GM12801 (cell line): ENCODE results near the gene NPAS3.

ENCODE experiments used
- CTCF ChIP-seq: IDR thresholded peaks from one replicate; pipeline ENCODE4 v1.5.1; 2011; ENCODE audit warnings: control low read depth; ENCODE audit not compliant: insufficient read length; ENCODE audit errors: extremely low read depth

Gene NPAS3

GRCh38 chr14:33413381-33413780 is 474.7 kb downstream of the NPAS3 start:
- TF ChIP-seq CTCF = no peak

DNA sequence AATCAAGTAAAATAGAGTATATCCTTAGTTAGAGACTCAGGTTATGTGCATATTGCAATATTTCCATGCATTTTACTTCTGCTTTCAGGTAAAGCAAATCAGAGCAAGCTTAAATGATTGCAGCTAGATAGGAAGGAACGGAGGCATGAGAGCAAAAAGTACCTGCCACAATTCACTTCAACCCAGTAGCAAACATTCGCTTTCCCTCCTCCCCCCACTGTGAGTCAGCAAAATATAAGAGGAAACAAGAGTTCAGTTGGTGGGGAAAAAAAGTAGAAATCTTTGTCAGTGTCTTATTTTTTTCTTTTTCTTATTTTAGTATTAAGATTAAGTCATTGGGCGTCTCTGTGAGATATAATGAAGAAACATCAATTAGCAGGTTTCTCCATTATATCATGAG is 475.4 kb downstream of the NPAS3 start:
- no peak for TF ChIP-seq CTCF

DNA sequence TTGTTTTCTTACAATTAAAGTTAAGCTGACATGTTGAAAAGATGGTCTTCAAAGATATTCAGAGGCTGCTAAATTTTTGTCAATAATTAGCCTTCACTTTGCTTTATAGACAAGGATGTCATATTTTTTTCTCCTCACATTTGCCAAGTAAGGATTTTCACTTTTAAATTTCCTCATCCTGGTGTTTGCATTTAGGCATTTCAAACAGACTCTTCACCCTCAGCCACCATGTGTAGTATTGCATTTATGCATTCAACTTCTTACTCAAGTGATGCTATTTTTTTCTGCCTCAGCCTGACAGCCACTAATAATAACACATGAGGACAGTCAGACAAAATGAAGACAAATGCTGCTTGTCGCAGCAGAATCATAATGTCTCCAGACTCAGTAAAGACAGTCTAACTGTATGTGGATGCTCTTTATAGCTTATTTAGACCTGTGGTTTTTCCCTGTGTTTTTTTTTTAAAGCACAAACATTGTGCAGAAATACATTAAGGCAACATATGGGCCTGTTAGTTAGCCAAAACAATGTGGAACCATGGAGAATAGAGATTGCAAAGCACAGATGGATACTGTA is 481.5 kb downstream of the NPAS3 start:
- TF ChIP-seq CTCF = no peak

GRCh38 chr14:33430414-33431035 is 491.8 kb downstream of the NPAS3 start:
- no peak for TF ChIP-seq CTCF

GRCh38 chr14:33432407-33433023 is 493.8 kb downstream of the NPAS3 start:
- TF ChIP-seq CTCF = no peak

- no peak for TF ChIP-seq CTCF
These were observed 494.7 kb downstream of the NPAS3 start for GRCh38 chr14:33433396-33433795.

DNA sequence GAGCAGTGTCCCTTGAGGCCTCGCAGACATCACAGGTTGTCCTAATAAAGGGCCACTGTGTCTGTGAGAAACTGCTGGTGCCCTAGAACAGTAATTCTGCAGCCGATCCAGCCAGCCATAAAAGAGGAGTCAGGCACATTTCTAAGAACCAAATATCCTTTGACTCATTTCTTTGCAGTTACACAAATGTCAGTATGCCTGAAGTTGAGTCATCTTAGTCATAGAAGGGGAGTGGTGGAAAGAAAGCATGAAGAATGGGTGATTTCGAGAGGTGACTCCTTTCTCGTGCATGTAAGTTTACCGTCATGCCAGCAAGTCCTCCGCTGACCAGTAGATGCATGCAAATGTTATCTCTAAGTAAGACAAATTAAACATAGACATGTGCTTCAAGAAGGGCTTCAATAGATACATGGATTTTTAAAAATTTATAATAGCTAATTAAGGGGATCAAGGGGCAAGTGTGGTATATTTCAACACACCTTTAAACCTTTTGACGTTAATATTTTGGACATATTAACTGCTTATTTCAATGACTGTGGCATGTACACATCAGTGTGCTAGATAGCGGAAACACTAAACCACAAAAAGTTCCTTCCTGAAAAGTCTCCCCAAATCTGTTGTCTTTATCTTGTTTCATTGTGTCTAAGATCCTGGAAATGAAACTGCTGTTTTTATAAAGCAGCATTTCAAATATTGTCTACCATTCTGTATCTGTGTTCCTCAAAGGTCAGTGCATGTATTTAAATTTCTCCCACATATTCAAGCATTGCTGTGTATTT is 497.4 kb downstream of the NPAS3 start:
- TF ChIP-seq CTCF = no peak
